Measurements from ENCODE around the gene PCDHGA10.
"Not testable (repeated sequence)": the region's sequence is repeated elsewhere in the genome, so short reads cannot be mapped to it uniquely, and the experiment has no call there.

PCDHGA10 gene

GRCh38 chr5:141427783-141428426, 15.1 kb downstream of the PCDHGA10 start:
- no peak for DNase-seq

- DNase-seq = no peak
These were observed 17.7 kb downstream of the PCDHGA10 start, which contains the start of gene PCDHGA12 for GRCh38 chr5:141430332-141431113. Gene PCDHGA12, plus strand, starts transcription at chr5:141430507. Its CDS starts 253 bp downstream, at chr5:141430760.

GRCh38 chr5:141431286-141431685, 18.5 kb downstream of the PCDHGA10 start:
- DNase-seq = no peak

GRCh38 chr5:141432308-141432707, 19.5 kb downstream of the PCDHGA10 start:
- not testable (repeated sequence) for DNase-seq

GRCh38 chr5:141432726-141433125, 19.9 kb downstream of the PCDHGA10 start:
- not testable (repeated sequence) for DNase-seq

- DNase-seq = no peak
These were observed 21.2 kb downstream of the PCDHGA10 start for GRCh38 chr5:141434006-141434405.

- no peak for DNase-seq
These were observed 24.4 kb downstream of the PCDHGA10 start for GRCh38 chr5:141437221-141437620.

- no peak for DNase-seq
These were observed 26.8 kb downstream of the PCDHGA10 start for GRCh38 chr5:141439411-141440141.

- no peak for DNase-seq
These were observed 27.6 kb downstream of the PCDHGA10 start for GRCh38 chr5:141440341-141440740.

GRCh38 chr5:141441571-141442170, 28.9 kb downstream of the PCDHGA10 start:
- no peak for DNase-seq

- no peak for DNase-seq
These were observed 52.6 kb downstream of the PCDHGA10 start for GRCh38 chr5:141465351-141465750.
